AG04449 (cell line): ENCODE results near the gene RUVBL2.

Experiments used
- CTCF ChIA-PET: fragments of 350-600 bp; formaldehyde crosslinking; extraction: SDS; loops from one replicate; lab custom pipeline; 2021; ENCODE audit warnings: antibody characterized with exemption; lab: Yijun Ruan, JAX
- POLR2A ChIA-PET: fragments of 400-600, 350-600 bp; formaldehyde crosslinking; extraction: SDS; loops from one replicate; lab custom pipeline; 2020; ENCODE audit warnings: antibody characterized with exemption, inconsistent platforms; lab: Yijun Ruan, JAX
- DNase-seq: peaks from one replicate; pipeline ENCODE4 v3.0.0-alpha.2; 2010; ENCODE audit warnings: low read depth, low spot score
- H3K4me3 ChIP-seq: 2 replicates; pipeline ENCODE4 v1.5.1; 2011; ENCODE audit warnings: low read depth, mild to moderate bottlenecking, control low read depth, low read length
- CTCF ChIP-seq: IDR thresholded peaks from one replicate; pipeline ENCODE4 v1.5.1; 2011; ENCODE audit warnings: mild to moderate bottlenecking, moderate library complexity, low read length, control low read depth, inconsistent platforms; ENCODE audit not compliant: insufficient read depth; ENCODE audit errors: missing control alignments

The RUVBL2 gene

DNA sequence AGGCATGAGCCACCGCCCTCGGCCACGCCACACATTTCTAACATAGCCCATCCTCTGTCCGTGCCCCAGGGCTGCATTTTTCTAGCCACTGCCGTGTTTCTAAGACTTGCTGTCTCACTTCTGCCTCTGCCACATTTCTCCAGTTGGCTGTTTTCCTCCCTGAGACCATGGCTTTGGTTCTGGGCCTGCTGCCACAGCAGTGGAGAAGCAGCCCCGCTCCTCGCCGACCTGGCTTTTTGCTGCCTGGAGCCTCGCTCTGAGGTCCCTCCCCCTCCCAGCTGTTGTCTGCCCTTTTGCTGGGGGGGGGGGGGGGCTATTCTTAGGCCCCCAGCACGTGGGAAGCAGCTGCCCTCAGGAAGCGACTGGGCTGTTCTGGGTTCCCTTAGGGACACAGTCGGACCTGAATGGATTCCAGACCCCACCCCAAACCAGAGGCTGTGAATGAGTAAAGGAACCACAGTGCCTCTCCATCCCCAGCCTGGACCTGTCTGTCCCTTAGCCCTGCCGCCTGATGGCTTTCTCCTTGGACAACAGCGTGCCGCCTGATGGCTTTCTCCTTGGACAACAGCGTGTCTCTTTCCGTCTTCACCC, 3.9 kb upstream of the RUVBL2 start:
- ChIA-PET CTCF (interaction anchor here (0.9 to 6.8 kb wide), 4 partner anchors 10 to 48 kb away, joined by 3 to 128 read pairs (median 8); no protein-coding TSS in a partner anchor), POLR2A (interaction anchor here (0.6 kb wide), 1 partner anchor 26 kb away, joined by 3 read pairs; no protein-coding TSS in a partner anchor)
- no peak for DNase-seq
- no peak for TF ChIP-seq CTCF
- no peak overlapping the region for H3K4me3 ChIP-seq

DNA sequence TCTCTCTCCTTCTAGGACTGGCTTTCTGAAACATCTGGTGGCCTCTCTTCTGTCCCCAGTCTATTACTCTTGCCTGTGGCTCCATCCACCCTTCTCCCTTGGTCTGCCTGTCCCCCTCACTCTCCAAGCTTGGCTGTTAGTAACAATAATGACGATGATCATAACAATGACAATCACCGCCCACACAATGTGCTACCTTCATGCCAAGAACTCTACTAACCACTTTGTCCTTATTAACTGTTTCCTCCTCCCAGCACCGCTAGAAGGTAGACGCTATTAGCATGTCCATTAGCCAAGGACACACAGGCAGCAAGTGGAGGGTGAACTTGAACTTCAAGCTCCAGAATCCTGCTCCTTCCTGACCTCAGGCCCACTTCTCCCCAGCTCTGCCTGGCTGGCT, 3.3 kb upstream of the RUVBL2 start:
- DNase-seq = no peak
- ChIA-PET POLR2A (interaction anchor here (0.6 kb wide), 1 partner anchor 27 kb away, joined by 3 read pairs; no protein-coding TSS in a partner anchor), CTCF (interaction anchor here (2.3 to 6.8 kb wide), 4 partner anchors 9 to 148 kb away, joined by 8 to 128 read pairs (median 24); no protein-coding TSS in a partner anchor)
- no peak overlapping the region for H3K4me3 ChIP-seq
- no peak for TF ChIP-seq CTCF

DNA sequence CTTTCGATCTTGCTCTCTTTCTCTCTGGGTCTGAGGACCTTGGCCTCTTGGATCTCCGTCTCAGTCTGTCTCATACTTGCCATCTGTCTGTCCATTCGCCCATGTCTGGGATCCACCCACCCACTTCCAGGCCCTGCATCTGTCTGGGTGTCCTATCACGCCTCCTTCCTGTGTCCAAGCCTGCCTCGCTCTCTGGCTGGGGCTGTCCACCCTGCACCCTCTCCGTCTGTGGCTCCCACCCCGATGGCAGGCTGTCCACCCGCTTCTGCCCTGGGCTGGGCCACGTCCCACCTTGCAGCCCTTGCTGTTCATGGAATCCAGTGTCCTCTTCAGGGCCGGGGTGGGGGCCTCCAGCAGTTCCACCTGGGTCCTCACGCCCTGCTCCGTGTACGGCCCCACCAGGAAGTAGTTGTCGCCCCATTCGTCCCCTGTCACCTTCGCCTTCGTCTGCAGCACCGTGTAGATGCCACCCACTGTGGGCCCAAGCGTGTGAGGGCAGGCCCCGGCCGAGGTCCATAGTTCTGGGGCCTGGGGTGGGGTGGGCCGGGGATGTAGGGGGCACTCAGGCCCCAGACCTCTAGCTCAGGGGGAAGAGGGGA, 2.6 kb upstream of the RUVBL2 start:
- no peak for TF ChIP-seq CTCF
- H3K4me3 ChIP-seq = peak overlapping the region; percentile 97
- DNase-seq = no peak
- CTCF ChIA-PET = interaction anchor here (1.1 to 6.8 kb wide), 11 partner anchors 7 to 203 kb away, joined by 3 to 128 read pairs (median 25); partner anchors contain the start of genes BAX and CGB7
- POLR2A ChIA-PET = interaction anchor here (1.3 to 2.5 kb wide), 4 partner anchors 7 to 67 kb away, joined by 3 to 10 read pairs (median 5); partner anchors contain the start of gene CGB7

DNA sequence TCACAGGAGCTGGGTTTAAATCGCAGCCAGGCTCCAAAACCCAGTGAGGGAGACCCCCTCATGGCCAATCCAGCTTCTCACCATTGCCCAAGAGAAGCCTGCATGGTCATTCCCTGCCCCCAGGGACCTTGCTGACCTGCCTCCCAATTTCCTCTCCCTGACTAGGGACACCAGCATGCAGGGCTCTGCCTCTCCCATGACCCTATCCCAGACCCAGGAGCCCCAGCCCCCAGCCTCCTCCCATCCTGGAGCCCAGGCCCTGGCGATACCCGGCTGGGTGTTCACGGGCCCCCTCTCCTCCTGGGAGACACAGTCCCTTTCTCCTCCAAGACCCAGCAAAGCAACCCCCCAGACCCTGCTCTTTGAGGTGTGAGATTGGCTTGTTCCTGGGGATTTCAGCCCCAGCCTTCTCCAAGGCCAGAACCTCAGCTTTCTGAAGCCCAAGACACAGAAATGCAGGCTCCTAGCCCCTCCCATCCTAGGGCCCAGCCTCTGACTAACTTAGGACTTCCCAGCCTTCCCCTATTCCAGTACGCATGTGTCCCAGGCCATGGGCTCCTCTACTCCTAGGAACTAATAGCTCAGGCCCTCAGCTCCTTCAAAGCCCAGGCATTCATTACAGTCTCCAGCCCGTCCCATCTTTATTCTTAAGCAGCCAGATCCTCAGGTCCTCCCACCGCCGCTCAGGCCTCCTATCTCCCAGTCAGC, 1.7 kb upstream of the RUVBL2 start:
- no peak for DNase-seq
- H3K4me3 ChIP-seq = peak overlapping the region; percentile 97
- TF ChIP-seq CTCF = no peak
- ChIA-PET CTCF (interaction anchor here (0.7 to 6.8 kb wide), 30 partner anchors 7 to 234 kb away, joined by 3 to 128 read pairs (median 4); partner anchors contain the start of genes BAX and CGB7), POLR2A (interaction anchor here (0.6 to 2.5 kb wide), 9 partner anchors 8 to 120 kb away, joined by 3 to 10 read pairs (median 4); partner anchors contain the start of genes CGB7 and PPP1R15A)

DNA sequence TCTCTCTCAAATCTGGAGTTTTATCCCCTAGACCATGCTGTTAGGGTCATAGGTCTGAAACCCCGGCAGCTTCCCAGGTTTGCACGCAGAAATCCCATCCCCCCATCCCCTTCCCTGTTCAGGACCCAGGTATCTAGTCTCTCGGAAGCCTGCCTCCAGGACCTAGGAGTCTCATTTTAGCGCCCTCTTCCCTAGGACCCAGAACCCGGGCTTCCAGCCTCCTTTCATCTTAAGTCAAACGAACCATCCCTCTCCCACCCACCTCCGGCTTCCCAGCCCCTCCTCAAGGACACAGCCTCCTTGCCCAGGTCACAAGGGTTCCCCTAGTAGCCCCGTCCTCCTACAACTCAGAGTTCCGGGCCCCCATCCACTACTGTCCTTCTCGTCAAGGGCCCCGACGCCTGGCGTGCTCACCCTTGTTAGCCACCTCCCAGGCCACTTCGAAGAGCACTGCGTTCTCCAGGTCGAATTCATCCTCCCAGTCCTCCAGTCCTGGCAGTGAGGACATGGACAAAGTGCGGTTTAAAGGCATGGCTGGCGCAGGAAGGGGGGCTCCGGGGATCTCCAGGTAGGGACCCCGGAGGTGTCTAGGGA, 1.0 kb upstream of the RUVBL2 start:
- H3K4me3 ChIP-seq = peak overlapping the region; percentile 97
- POLR2A ChIA-PET = interaction anchor here (0.6 to 2.5 kb wide), 19 partner anchors 9 to 204 kb away, joined by 3 to 10 read pairs (median 4); partner anchors contain the start of genes CGB7, LIN7B, NUCB1 and PPP1R15A
- no peak for TF ChIP-seq CTCF
- no peak for DNase-seq
- CTCF ChIA-PET = interaction anchor here (0.8 to 6.8 kb wide), 49 partner anchors 9 to 233 kb away, joined by 3 to 128 read pairs (median 4); partner anchors contain the start of genes BAX, CGB7, HSD17B14 and KCNA7
